H1 (cell line): ENCODE measurements around the gene NR4A1. TPM values are rescaled to one million over a fixed set of nuclear protein-coding genes. Genes with fewer than 3 reads are reported as not detected.

Experiments used
- CTCF ChIA-PET: fragments of 300-600 bp; sonication (Branson Sonifier 250); formaldehyde crosslinking; loops from one replicate; lab custom pipeline; 2021; ENCODE audit not compliant: partially characterized antibody; lab: Charles Lee
- POLR2A ChIA-PET: fragments of 300-600 bp; sonication (Branson Sonifier 250); formaldehyde crosslinking; loops from one replicate; lab custom pipeline; 2021; ENCODE audit warnings: inconsistent platforms; ENCODE audit not compliant: partially characterized antibody; lab: Charles Lee
- DNase-seq, 2 experiments: peaks; one replicate each; pipeline versions ENCODE4 v3.0.0 to v3.0.0-alpha.2; 2010 to 2022; ENCODE audit warnings: low spot score in 2 of 2, low read depth in 1 of 2, mixed read lengths in 1 of 2
- FAIRE-seq: peaks from 2 replicates; lab custom pipeline; 2011; peaks lifted over from hg19 to GRCh38; lab: Jason Lieb, UNC
- H2AFZ ChIP-seq: 2 replicates; pipeline ENCODE4 v1.8.1; 2012; ENCODE audit warnings: low read length, inconsistent platforms
- H2AK5ac ChIP-seq: 2 replicates; pipeline ENCODE4 v1.6.1; 2013; ENCODE audit warnings: low read depth, low read length
- H2BK120ac ChIP-seq: replicated peaks from 2 replicates; pipeline ENCODE3; 2013; ENCODE audit warnings: low read depth, low read length, inconsistent platforms
- H2BK12ac ChIP-seq: 2 replicates; pipeline ENCODE4 v1.6.1; 2013; ENCODE audit warnings: low read depth, low read length
- H2BK15ac ChIP-seq: 2 replicates; pipeline ENCODE4 v1.6.1; 2013; ENCODE audit warnings: low read length
- H2BK20ac ChIP-seq: 2 replicates; pipeline ENCODE4 v1.6.1; 2013; ENCODE audit warnings: low read length
- H2BK5ac ChIP-seq: 2 replicates; pipeline ENCODE4 v1.6.1; 2013; ENCODE audit warnings: low read depth, low read length
- H3K14ac ChIP-seq: 2 replicates; pipeline ENCODE4 v1.6.1; 2013; ENCODE audit warnings: inconsistent platforms; ENCODE audit not compliant: insufficient read length
- H3K18ac ChIP-seq: 2 replicates; pipeline ENCODE4 v1.6.1; 2013; ENCODE audit warnings: low read length; ENCODE audit errors: extremely low read depth
- H3K23ac ChIP-seq: 2 replicates; pipeline ENCODE4 v1.6.1; 2013; ENCODE audit warnings: inconsistent platforms; ENCODE audit not compliant: insufficient read length
- H3K23me2 ChIP-seq: 2 replicates; pipeline ENCODE4 v1.6.1; 2013; ENCODE audit warnings: low read depth, low read length
- H3K27ac ChIP-seq: 2 replicates; pipeline ENCODE4 v1.6.1; 2011; ENCODE audit warnings: low read depth, low read length, inconsistent platforms
- H3K27me3 ChIP-seq, 4 experiments: replicated peaks in 1 of 4; 1 replicate in 1 of 4; 2 replicates in 3 of 4; pipeline versions ENCODE4 v1.6.1 to v1.8.1; 2011 to 2013; ENCODE audit warnings: low read length in 3 of 4, mild to moderate bottlenecking in 3 of 4, inconsistent platforms in 2 of 4, mixed read lengths in 2 of 4, moderate library complexity in 1 of 4; ENCODE audit not compliant: control insufficient read depth in 3 of 4, insufficient read depth in 3 of 4; ENCODE audit errors: extremely low read depth in 1 of 4
- H3K36me3 ChIP-seq, 4 experiments: 2 replicates each; pipeline versions ENCODE4 v1.6.1 to v1.8.1; 2011 to 2013; ENCODE audit warnings: mild to moderate bottlenecking in 4 of 4, low read length in 3 of 4, moderate library complexity in 2 of 4, control low read depth in 1 of 4, inconsistent platforms in 1 of 4; ENCODE audit not compliant: insufficient read depth in 4 of 4, control insufficient read depth in 2 of 4
- H3K4ac ChIP-seq: replicated peaks from 2 replicates; pipeline ENCODE3; 2013; ENCODE audit warnings: low read length, low read depth, mixed read lengths, inconsistent platforms; ENCODE audit not compliant: insufficient read length
- H3K4me1 ChIP-seq, 4 experiments: replicated peaks in 1 of 4; 1 replicate in 1 of 4; 2 replicates in 3 of 4; pipeline versions ENCODE4 v1.6.1 to v1.8.1; 2011 to 2013; ENCODE audit warnings: low read length in 3 of 4, inconsistent platforms in 2 of 4, mixed read lengths in 1 of 4; ENCODE audit not compliant: insufficient read depth in 4 of 4, control insufficient read depth in 3 of 4
- H3K4me2 ChIP-seq, 2 experiments: 2 replicates each; pipeline versions ENCODE4 v1.6.1 to v1.8.1; 2011 to 2013; ENCODE audit warnings: low read depth in 2 of 2, low read length in 2 of 2, control low read depth in 1 of 2, inconsistent platforms in 1 of 2, mild to moderate bottlenecking in 1 of 2; ENCODE audit not compliant: insufficient read depth in 1 of 2
- H3K4me3 ChIP-seq, 4 experiments: fragments of 200-600, 300-600 bp in 1 of 4; sonication (generic), shearing (Covaris generic), sonication (Bioruptor Twin) in 1 of 4; 2 replicates each; pipeline versions ENCODE4 v1.5.1 to v1.8.1; 2011 to 2016; ENCODE audit warnings: low read length in 4 of 4, low read depth in 3 of 4, control low read depth in 2 of 4, inconsistent platforms in 2 of 4, mild to moderate bottlenecking in 2 of 4, mixed read lengths in 1 of 4, moderate library complexity in 1 of 4; ENCODE audit not compliant: insufficient read depth in 2 of 4; ENCODE audit errors: extremely low read depth in 1 of 4
- H3K56ac ChIP-seq: replicated peaks from 2 replicates; pipeline ENCODE3; 2013; ENCODE audit warnings: low read depth, mild to moderate bottlenecking, mixed read lengths, low read length, inconsistent platforms; ENCODE audit not compliant: insufficient read length
- H3K79me1 ChIP-seq: 2 replicates; pipeline ENCODE4 v1.6.1; 2013; ENCODE audit warnings: low read depth, low read length, control low read depth
- H3K79me2 ChIP-seq, 2 experiments: 2 replicates each; pipeline versions ENCODE4 v1.6.1 to v1.8.1; 2012 to 2013; ENCODE audit warnings: low read length in 2 of 2, mild to moderate bottlenecking in 2 of 2, inconsistent platforms in 1 of 2; ENCODE audit not compliant: insufficient read depth in 2 of 2, control insufficient read depth in 1 of 2
- H3K9ac ChIP-seq, 4 experiments: replicated peaks in 1 of 4; 1 replicate in 1 of 4; 2 replicates in 3 of 4; pipeline versions ENCODE4 v1.6.1 to v1.8.1; 2011 to 2013; ENCODE audit warnings: low read depth in 3 of 4, low read length in 3 of 4, control low read depth in 2 of 4, mild to moderate bottlenecking in 2 of 4, moderate library complexity in 2 of 4, inconsistent platforms in 1 of 4; ENCODE audit errors: extremely low read depth in 1 of 4
- H3K9me3 ChIP-seq, 2 experiments: 2 replicates each; pipeline versions ENCODE4 v1.6.1 to v1.8.1; 2012 to 2013; ENCODE audit warnings: mild to moderate bottlenecking in 2 of 2, moderate library complexity in 2 of 2, control low read depth in 1 of 2, inconsistent platforms in 1 of 2, low read depth in 1 of 2, low read length in 1 of 2, mixed read lengths in 1 of 2; ENCODE audit not compliant: insufficient read depth in 2 of 2
- H4K20me1 ChIP-seq, 2 experiments: replicated peaks in 1 of 2; 2 replicates each; pipeline versions ENCODE3 to v1.8.1; 2011 to 2013; ENCODE audit warnings: inconsistent platforms in 2 of 2, low read length in 2 of 2, mild to moderate bottlenecking in 1 of 2; ENCODE audit not compliant: insufficient read depth in 2 of 2, control insufficient read depth in 1 of 2
- H4K5ac ChIP-seq: 2 replicates; pipeline ENCODE4 v1.6.1; 2013; ENCODE audit warnings: low read length, low read depth, mixed read lengths, inconsistent platforms; ENCODE audit not compliant: insufficient read length
- H4K8ac ChIP-seq: 2 replicates; pipeline ENCODE4 v1.8.0; 2013; ENCODE audit warnings: mild to moderate bottlenecking, moderate library complexity, low read length, inconsistent platforms; ENCODE audit not compliant: insufficient read depth; ENCODE audit errors: extremely low read depth
- H4K91ac ChIP-seq: replicated peaks from 2 replicates; pipeline ENCODE3; 2013; ENCODE audit warnings: low read length, mixed read lengths, inconsistent platforms; ENCODE audit not compliant: insufficient read length
- CBX8 ChIP-seq: fragments of 300-800, 300-1000 bp; sonication (generic); IDR thresholded peaks from 2 replicates; pipeline ENCODE4 v1.7.1; 2016; ENCODE audit warnings: low read depth, low read length, borderline replicate concordance
- CHD1 ChIP-seq: IDR thresholded peaks from 2 replicates; pipeline ENCODE4 v1.6.1; 2012; ENCODE audit warnings: low read depth, low read length, improper control_type of control experiment
- FOSL1 ChIP-seq: IDR thresholded peaks from 2 replicates; pipeline ENCODE4 v1.6.1; 2011; ENCODE audit warnings: mild to moderate bottlenecking, low read depth, low read length, moderate library complexity; ENCODE audit not compliant: insufficient read depth
- HDAC2 ChIP-seq, 2 experiments: fragments of 300-600 bp in 1 of 2; sonication (generic) in 1 of 2; IDR thresholded peaks; 2 replicates each; pipeline ENCODE4 v1.6.1; 2011 to 2012; ENCODE audit warnings: low read depth in 2 of 2, low read length in 2 of 2, mild to moderate bottlenecking in 2 of 2, moderate library complexity in 2 of 2, borderline replicate concordance in 1 of 2, inconsistent platforms in 1 of 2
- KDM1A ChIP-seq: fragments of 200-600, 300-600 bp; sonication (generic); IDR thresholded peaks from 2 replicates; pipeline ENCODE4 v1.7.1; 2016; ENCODE audit warnings: mild to moderate bottlenecking, low read length, borderline replicate concordance
- MAFK ChIP-seq: IDR thresholded peaks from 2 replicates; pipeline ENCODE4 v1.6.1; 2012; ENCODE audit warnings: low read depth, mild to moderate bottlenecking, improper control_type of control experiment, low read length
- PHF8 ChIP-seq: fragments of 200-600 bp; sonication (generic); conservative IDR thresholded peaks from 2 replicates; pipeline ENCODE4 v1.7.1; 2012; ENCODE audit warnings: low read depth, mild to moderate bottlenecking, inconsistent platforms, low read length, moderate library complexity
- RAD21 ChIP-seq, 2 experiments: IDR thresholded peaks in 1 of 2; conservative IDR thresholded peaks in 1 of 2; 2 replicates each; pipeline ENCODE4 v1.6.1; 2011; ENCODE audit warnings: low read depth in 2 of 2, low read length in 2 of 2, improper control_type of control experiment in 1 of 2, inconsistent platforms in 1 of 2, mild to moderate bottlenecking in 1 of 2, moderate library complexity in 1 of 2
- SIRT6 ChIP-seq: IDR thresholded peaks from one replicate; pipeline ENCODE4 v1.7.1; 2012; ENCODE audit warnings: low read length, inconsistent platforms
- SP4 ChIP-seq: IDR thresholded peaks from 2 replicates; pipeline ENCODE4 v1.6.1; 2012; ENCODE audit warnings: low read length, inconsistent platforms
- SUZ12 ChIP-seq: fragments of 200-600 bp; sonication (generic); IDR thresholded peaks from 2 replicates; pipeline ENCODE4 v1.6.1; 2012; ENCODE audit warnings: mild to moderate bottlenecking, inconsistent platforms, low read length, moderate library complexity, mixed read lengths
- WGBS, 2 experiments: shearing (Covaris generic) in 1 of 2; methylation state at CpG; one replicate each; pipeline versions ENCODE4 v1.1.6 to v1.1.7; 2013 to 2015; ENCODE audit warnings: low lambda C conversion rate in 2 of 2, mixed read lengths in 2 of 2, inconsistent platforms in 1 of 2, low coverage in 1 of 2, missing lambda C conversion rate in 1 of 2; ENCODE audit not compliant: insufficient replicate concordance in 2 of 2, insufficient coverage in 1 of 2, insufficient read length in 1 of 2; ENCODE audit errors: extremely low coverage in 1 of 2, missing lambda C conversion rate in 1 of 2; 5-methylcytosine and 5-hydroxymethylcytosine counted together
- polyA plus RNA-seq, 7 experiments: library from polyadenylated mRNA; depleted of rRNA in 3 of 7; stranded (reverse) in 5 of 7; unstranded in 2 of 7; fragments of >200 nt in 5 of 7; fragments of 200-250 nt in 2 of 7; gene quantifications; 1 replicate in 5 of 7; 2 replicates in 1 of 7; 4 replicates in 1 of 7; pipeline versions ENCODE4 v1.2.1 to v1.2.3, GENCODE V29; 2011 to 2013; ENCODE audit warnings: missing spikeins in 2 of 7, mixed read lengths in 2 of 7
- total RNA-seq: library from RNA; stranded (reverse); fragmentation: NEBNext Ultra II Directional; extraction: Animal tissue kit (Norgen Biotek cat#: 25700); gene quantifications from 2 replicates; pipeline ENCODE4 v1.2.1, GENCODE V29; 2021
- TF ChIP-seq, protein P1 (sequence below): IDR thresholded peaks from 2 replicates; pipeline ENCODE4 v1.6.1; 2012; ENCODE audit warnings: inconsistent platforms

Gene NR4A1
- total and polyA plus RNA-seq, 2 of the 8 experiments (the other 6 are each of a cell fraction or from before 2014, with no cell fraction given): 18.7 to 23.3 TPM

DNA sequence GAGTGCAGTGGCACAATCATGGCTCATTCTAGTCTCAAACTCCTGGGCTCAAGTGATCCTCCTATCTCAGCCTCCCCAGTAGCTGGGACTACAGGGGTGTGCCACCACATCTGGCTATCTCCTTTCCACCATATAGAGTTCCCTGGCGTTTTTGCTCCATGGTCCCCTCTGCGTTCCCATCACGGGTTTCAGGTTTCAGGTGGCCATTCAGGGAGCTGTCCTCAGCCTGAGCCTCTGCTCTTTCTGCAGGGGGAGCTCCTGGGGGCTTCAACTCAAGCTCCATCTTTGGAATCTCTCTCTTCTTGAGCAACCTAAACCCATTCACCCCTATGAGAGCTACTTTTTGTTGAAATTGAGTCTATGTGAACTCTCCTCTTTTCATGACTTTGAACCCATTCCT lies 39.8 kb downstream of the NR4A1 start:
- CTCF ChIA-PET: interaction anchor here (0.9 to 11.5 kb wide), 8 partner anchors 8 to 87 kb away, joined by 3 to 205 read pairs (median 5); partner anchors contain the start of gene SMIM41

More for the DNA sequence above, 39.8 kb downstream of the NR4A1 start:
- no peaks in the 10 kb centered on the region for H3K9me3 ChIP-seq
- H3K4ac ChIP-seq: no peak overlapping the region
- DNase-seq: no peak
- H4K91ac ChIP-seq: no peak overlapping the region
- FAIRE-seq: no peak
- H4K5ac ChIP-seq: no peak overlapping the region
- no peak overlapping the region for H2BK20ac ChIP-seq
- H2BK15ac ChIP-seq: no peak overlapping the region
- no peak overlapping the region for H3K4me2 ChIP-seq
- H3K23ac ChIP-seq: no peak overlapping the region
- H2AK5ac ChIP-seq: no peak overlapping the region
- no peak overlapping the region for H4K8ac ChIP-seq
- H3K27ac ChIP-seq: no peak overlapping the region
- H2BK120ac ChIP-seq: no peak overlapping the region
- no peaks in the 10 kb centered on the region for H4K20me1 ChIP-seq
- H3K4me1 ChIP-seq: no peaks in the 10 kb centered on the region
- H3K9ac ChIP-seq: no peak overlapping the region
- H2BK5ac ChIP-seq: no peak overlapping the region
- H3K27me3 ChIP-seq: no peaks in the 10 kb centered on the region
- H3K79me2 ChIP-seq: no peaks in the 10 kb centered on the region
- H3K56ac ChIP-seq: no peak overlapping the region
- H2AFZ ChIP-seq: no peak overlapping the region
- POLR2A ChIA-PET: interaction anchor here (2.2 kb wide), 1 partner anchor 11 kb away, joined by 5 read pairs; the partner anchor contains the start of gene SMIM41
- no peaks in the 10 kb centered on the region for H3K23me2 ChIP-seq
- H3K4me3 ChIP-seq: no peak overlapping the region
- no peak overlapping the region for H3K14ac ChIP-seq
- TF ChIP-seq SP4 (no peak), SIRT6 (no peak), CBX8 (no peak), CHD1 (no peak), HDAC2 (IDR thresholded peaks at IDR 0.05; ENCODE audit: borderline replicate concordance in 1 of 2, low read depth in 2 of 2, low read length in 2 of 2) (no peak), SUZ12 (no peak), MAFK (no peak), RAD21 (IDR thresholded peaks at IDR 0.05 in 1 of 2, conservative IDR thresholded peaks at IDR 0.05 in 1 of 2; ENCODE audit: low read depth in 2 of 2, low read length in 2 of 2) (no peak), KDM1A (no peak), PHF8 (no peak), FOSL1 (no peak)
- TF ChIP-seq, protein P1, sequence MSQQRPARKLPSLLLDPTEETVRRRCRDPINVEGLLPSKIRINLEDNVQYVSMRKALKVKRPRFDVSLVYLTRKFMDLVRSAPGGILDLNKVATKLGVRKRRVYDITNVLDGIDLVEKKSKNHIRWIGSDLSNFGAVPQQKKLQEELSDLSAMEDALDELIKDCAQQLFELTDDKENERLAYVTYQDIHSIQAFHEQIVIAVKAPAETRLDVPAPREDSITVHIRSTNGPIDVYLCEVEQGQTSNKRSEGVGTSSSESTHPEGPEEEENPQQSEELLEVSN: no peak
- H3K18ac ChIP-seq: no peak overlapping the region
- H3K36me3 ChIP-seq: no peaks in the 10 kb centered on the region
- no peaks in the 10 kb centered on the region; the same call in 1 of the 2 replicates for H3K79me1 ChIP-seq
- 53% methylated on average over 3 of the region's 3 CpGs; no CpG with 5 or more reads in 1 of the 2 experiments for WGBS, 2 experiments
- no peak overlapping the region for H2BK12ac ChIP-seq
